H9 (cell line): ENCODE data around the gene ANKRD13D. TPM values are rescaled to one million over a fixed set of nuclear protein-coding genes. Genes with fewer than 3 reads are reported as not detected.

Experiments used
- DNase-seq: peaks from one replicate; pipeline ENCODE4 v3.0.0-alpha.2; 2017
- H2AFZ ChIP-seq: one replicate; pipeline ENCODE4 v1.6.1; 2013; ENCODE audit warnings: mild to moderate bottlenecking, low read length, control low read depth, moderate library complexity
- H2AK5ac ChIP-seq: 2 replicates; pipeline ENCODE4 v1.6.1; 2013; ENCODE audit warnings: low read length, control low read depth, mixed read lengths; ENCODE audit not compliant: insufficient read length
- H2BK120ac ChIP-seq: one replicate; pipeline ENCODE4 v1.6.1; 2013; ENCODE audit warnings: low read depth, mild to moderate bottlenecking, low read length, control low read depth, inconsistent platforms; ENCODE audit not compliant: poor library complexity, severe bottlenecking
- H2BK12ac ChIP-seq: 2 replicates; pipeline ENCODE4 v1.6.1; 2013; ENCODE audit warnings: low read length, control low read depth, mixed read lengths, low read depth; ENCODE audit not compliant: insufficient read length
- H2BK15ac ChIP-seq: 2 replicates; pipeline ENCODE4 v1.6.1; 2013; ENCODE audit warnings: low read depth, low read length, control low read depth
- H2BK20ac ChIP-seq: one replicate; pipeline ENCODE4 v1.6.1; 2013; ENCODE audit warnings: low read depth, mild to moderate bottlenecking, low read length, control low read depth, inconsistent platforms; ENCODE audit not compliant: poor library complexity, severe bottlenecking
- H2BK5ac ChIP-seq: 2 replicates; pipeline ENCODE4 v1.6.1; 2013; ENCODE audit warnings: low read length, control low read depth, mixed read lengths; ENCODE audit not compliant: insufficient read length
- H3K14ac ChIP-seq: 2 replicates; pipeline ENCODE4 v1.6.1; 2013; ENCODE audit warnings: low read length, control low read depth; ENCODE audit not compliant: insufficient read depth
- H3K18ac ChIP-seq: 2 replicates; pipeline ENCODE4 v1.6.1; 2013; ENCODE audit warnings: low read depth, mild to moderate bottlenecking, mixed read lengths, low read length, control low read depth; ENCODE audit not compliant: insufficient read length
- H3K23ac ChIP-seq: 2 replicates; pipeline ENCODE4 v1.6.1; 2013; ENCODE audit warnings: low read length, control low read depth, mixed read lengths, low read depth; ENCODE audit not compliant: insufficient read length
- H3K23me2 ChIP-seq: 2 replicates; pipeline ENCODE4 v1.6.1; 2013; ENCODE audit warnings: low read depth, mild to moderate bottlenecking, mixed read lengths, low read length, control low read depth; ENCODE audit not compliant: insufficient read length, poor library complexity, severe bottlenecking
- H3K27ac ChIP-seq: 2 replicates; pipeline ENCODE4 v1.5.1; 2013; ENCODE audit warnings: low read length, control low read depth, mixed read lengths, low read depth; ENCODE audit not compliant: insufficient read length
- H3K27me3 ChIP-seq: 2 replicates; pipeline ENCODE4 v1.6.1; 2013; ENCODE audit warnings: low read length, control low read depth, inconsistent platforms; ENCODE audit not compliant: insufficient read depth
- H3K4ac ChIP-seq: 2 replicates; pipeline ENCODE4 v1.6.1; 2013; ENCODE audit warnings: low read depth, mild to moderate bottlenecking, control low read depth, inconsistent platforms, low read length, moderate library complexity
- H3K4me1 ChIP-seq: 2 replicates; pipeline ENCODE4 v1.6.1; 2013; ENCODE audit warnings: low read length, control low read depth, inconsistent platforms; ENCODE audit not compliant: insufficient read depth
- H3K4me2 ChIP-seq: 2 replicates; pipeline ENCODE4 v1.6.1; 2013; ENCODE audit warnings: low read length, control low read depth, mixed read lengths; ENCODE audit not compliant: insufficient read length, insufficient read depth
- H3K56ac ChIP-seq: 2 replicates; pipeline ENCODE4 v1.6.1; 2013; ENCODE audit warnings: low read depth, mild to moderate bottlenecking, mixed read lengths, low read length, control low read depth; ENCODE audit not compliant: insufficient read length
- H3K79me1 ChIP-seq: 2 replicates; pipeline ENCODE4 v1.6.1; 2013; ENCODE audit warnings: low read depth, mild to moderate bottlenecking, moderate library complexity, low read length, control low read depth, inconsistent platforms; ENCODE audit not compliant: insufficient read depth, poor library complexity, severe bottlenecking
- H3K79me2 ChIP-seq: 2 replicates; pipeline ENCODE4 v1.6.1; 2013; ENCODE audit warnings: low read length, control low read depth, inconsistent platforms; ENCODE audit not compliant: insufficient read depth
- H3K9ac ChIP-seq: 2 replicates; pipeline ENCODE4 v1.6.1; 2013; ENCODE audit warnings: low read length, control low read depth, mixed read lengths; ENCODE audit not compliant: insufficient read length; ENCODE audit errors: extremely low read depth
- H3K9me3 ChIP-seq: one replicate; pipeline ENCODE4 v1.6.1; 2013; ENCODE audit warnings: low read depth, low read length, inconsistent platforms; ENCODE audit not compliant: control insufficient read depth
- H3T11ph ChIP-seq: one replicate; pipeline ENCODE4 v1.6.1; 2013; ENCODE audit warnings: mild to moderate bottlenecking, low read length, control low read depth, inconsistent platforms
- H4K20me1 ChIP-seq: one replicate; pipeline ENCODE4 v1.6.1; 2013; ENCODE audit not compliant: control insufficient read depth, insufficient read length, insufficient read depth
- H4K5ac ChIP-seq: 2 replicates; pipeline ENCODE4 v1.6.1; 2013; ENCODE audit warnings: low read depth, mild to moderate bottlenecking, mixed read lengths, low read length, control low read depth; ENCODE audit not compliant: insufficient read length
- H4K8ac ChIP-seq: replicated peaks from 2 replicates; pipeline ENCODE4 v1.6.1; 2013; ENCODE audit warnings: low read length, control low read depth, mixed read lengths, low read depth; ENCODE audit not compliant: insufficient read length
- H4K91ac ChIP-seq: 2 replicates; pipeline ENCODE4 v1.6.1; 2013; ENCODE audit warnings: low read depth, mild to moderate bottlenecking, moderate library complexity, mixed read lengths, low read length, control low read depth; ENCODE audit not compliant: insufficient read length
- H3K27ac Mint-ChIP-seq, 3 experiments: 2 replicates in 2 of 3; 3 replicates in 1 of 3; pipeline ENCODE4 v1.8.0; 2020 to 2021; ENCODE audit warnings: mixed read lengths in 3 of 3, mild to moderate bottlenecking in 1 of 3, moderate library complexity in 1 of 3
- H3K27me3 Mint-ChIP-seq: 2 replicates; pipeline ENCODE4 v1.8.0; 2021; ENCODE audit warnings: low read depth, mild to moderate bottlenecking, moderate library complexity, mixed read lengths
- H3K36me3 Mint-ChIP-seq, 3 experiments: 2 replicates in 2 of 3; 3 replicates in 1 of 3; pipeline ENCODE4 v1.8.0; 2020 to 2021; ENCODE audit warnings: low read depth in 3 of 3, mixed read lengths in 3 of 3; ENCODE audit not compliant: insufficient read depth in 1 of 3
- H3K4me1 Mint-ChIP-seq, 2 experiments: 2 replicates each; pipeline ENCODE4 v1.8.0; 2020; ENCODE audit warnings: mixed read lengths in 2 of 2
- H3K4me3 Mint-ChIP-seq, 2 experiments: 2 replicates in 1 of 2; 3 replicates in 1 of 2; pipeline ENCODE4 v1.8.0; 2020 to 2021; ENCODE audit warnings: mild to moderate bottlenecking in 2 of 2, mixed read lengths in 2 of 2, moderate library complexity in 1 of 2
- H3K9me3 Mint-ChIP-seq, 2 experiments: 2 replicates in 1 of 2; 3 replicates in 1 of 2; pipeline ENCODE4 v1.8.0; 2020; ENCODE audit warnings: mild to moderate bottlenecking in 2 of 2, mixed read lengths in 2 of 2, moderate library complexity in 1 of 2
- WGBS: extraction: QIAGEN DNeasy Blood & Tissue Kit; methylation state at CpG from one replicate; pipeline ENCODE4 v1.1.7; 2013; ENCODE audit warnings: missing lambda C conversion rate, low lambda C conversion rate, mixed read lengths; ENCODE audit not compliant: insufficient read length; ENCODE audit errors: extremely low coverage; 5-methylcytosine and 5-hydroxymethylcytosine counted together
- total RNA-seq: library from RNA; stranded (reverse); gene quantifications from 2 replicates; pipeline ENCODE4 v1.2.1, GENCODE V29; 2021
- TF ChIP-seq, protein P1 (sequence below): fragments of 200-600 bp; sonication (generic); conservative IDR thresholded peaks from 3 replicates; pipeline ENCODE4 v1.8.0; 2021; ENCODE audit warnings: antibody characterized with exemption, mild to moderate bottlenecking

ANKRD13D gene
- total RNA-seq, 1 experiment from 2014 or later = 42.1 TPM

DNA sequence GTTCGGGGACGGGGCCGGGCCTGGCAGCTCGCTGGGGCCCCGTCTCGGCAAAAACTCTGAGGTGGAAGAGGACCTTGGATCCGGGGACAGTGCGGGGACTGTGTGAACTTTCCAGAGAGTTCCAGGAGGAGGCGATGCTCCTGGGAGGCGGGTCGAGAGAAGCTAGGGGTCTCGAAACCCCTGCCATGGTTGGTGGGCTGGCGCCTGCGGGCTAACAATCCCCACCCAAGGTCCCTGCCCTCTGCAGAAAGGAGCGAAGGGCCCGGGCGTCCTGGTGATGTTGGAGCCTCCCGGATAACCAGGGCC is 27.5 kb upstream of the ANKRD13D start:
- no peaks in the 10 kb centered on the region for H3K9me3 Mint-ChIP-seq
- H3K56ac ChIP-seq = no peak overlapping the region
- no peak overlapping the region for H4K91ac ChIP-seq
- no peak overlapping the region for H2BK120ac ChIP-seq
- no peak overlapping the region for H2BK20ac ChIP-seq
- H3K14ac ChIP-seq = no peak overlapping the region
- H3K9me3 ChIP-seq = no peaks in the 10 kb centered on the region
- WGBS = no CpG with 5 or more reads among the region's 18 CpGs
- H3K4me3 Mint-ChIP-seq = peak overlapping the region; percentile 21 to 68
- no peak for DNase-seq
- H2BK12ac ChIP-seq = no peak overlapping the region
- peaks cover 18 to 20% of the 10 kb centered on the region in 2 experiments for H3K4me1 Mint-ChIP-seq
- H3K4me1 ChIP-seq = no peaks in the 10 kb centered on the region
- peaks cover 6% of the 10 kb centered on the region for H3K23me2 ChIP-seq
- no peak overlapping the region for H4K8ac ChIP-seq
- H4K20me1 ChIP-seq = no peaks in the 10 kb centered on the region
- H3K27me3 Mint-ChIP-seq = peaks cover 44% of the 10 kb centered on the region
- no peak overlapping the region for H3K27ac Mint-ChIP-seq
- H3K27me3 ChIP-seq = no peaks in the 10 kb centered on the region; the same call in 1 of the 2 replicates
- no peak overlapping the region for H2BK15ac ChIP-seq
- no peaks in the 10 kb centered on the region for H3K79me2 ChIP-seq
- no peak overlapping the region for H3T11ph ChIP-seq
- H2AFZ ChIP-seq = no peak overlapping the region
- no peak overlapping the region for H2AK5ac ChIP-seq
- TF ChIP-seq, protein P1, sequence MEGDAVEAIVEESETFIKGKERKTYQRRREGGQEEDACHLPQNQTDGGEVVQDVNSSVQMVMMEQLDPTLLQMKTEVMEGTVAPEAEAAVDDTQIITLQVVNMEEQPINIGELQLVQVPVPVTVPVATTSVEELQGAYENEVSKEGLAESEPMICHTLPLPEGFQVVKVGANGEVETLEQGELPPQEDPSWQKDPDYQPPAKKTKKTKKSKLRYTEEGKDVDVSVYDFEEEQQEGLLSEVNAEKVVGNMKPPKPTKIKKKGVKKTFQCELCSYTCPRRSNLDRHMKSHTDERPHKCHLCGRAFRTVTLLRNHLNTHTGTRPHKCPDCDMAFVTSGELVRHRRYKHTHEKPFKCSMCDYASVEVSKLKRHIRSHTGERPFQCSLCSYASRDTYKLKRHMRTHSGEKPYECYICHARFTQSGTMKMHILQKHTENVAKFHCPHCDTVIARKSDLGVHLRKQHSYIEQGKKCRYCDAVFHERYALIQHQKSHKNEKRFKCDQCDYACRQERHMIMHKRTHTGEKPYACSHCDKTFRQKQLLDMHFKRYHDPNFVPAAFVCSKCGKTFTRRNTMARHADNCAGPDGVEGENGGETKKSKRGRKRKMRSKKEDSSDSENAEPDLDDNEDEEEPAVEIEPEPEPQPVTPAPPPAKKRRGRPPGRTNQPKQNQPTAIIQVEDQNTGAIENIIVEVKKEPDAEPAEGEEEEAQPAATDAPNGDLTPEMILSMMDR = peak; percentile 33; the same call in 2 of the 3 replicates
- peaks cover 5 to 11% (median 8%) of the 10 kb centered on the region in 3 experiments; a peak in 6 of 7 replicates for H3K36me3 Mint-ChIP-seq
- H3K79me1 ChIP-seq = no peaks in the 10 kb centered on the region
- no peak overlapping the region for H3K23ac ChIP-seq
- H3K4ac ChIP-seq = no peak overlapping the region
- no peak overlapping the region for H3K18ac ChIP-seq
- H3K9ac ChIP-seq = no peak overlapping the region
- H3K4me2 ChIP-seq = peak overlapping the region; percentile 94
- H4K5ac ChIP-seq = no peak overlapping the region
- H2BK5ac ChIP-seq = no peak overlapping the region
- H3K27ac ChIP-seq = no peak overlapping the region
